Naive B cell (primary cell): Measurements from ENCODE around the gene GNAQ. TPM values are rescaled to one million over a fixed set of nuclear protein-coding genes. Genes with fewer than 3 reads are reported as not detected.

Experiments
- ATAC-seq, 2 donors: fragments of 150-1000 bp; cut with Tn5 transposase; 2 replicates each; pipeline ENCODE4 v1.10.0; 2021; ENCODE audit warnings: low read depth in 2 of 2, mild to moderate bottlenecking in 2 of 2, moderate library complexity in 2 of 2
- DNase-seq: peaks from one replicate; pipeline ENCODE4 v3.0.0; 2022
- H3K27ac Mint-ChIP-seq, 6 donors: one replicate each; pipeline ENCODE4 v1.8.0; 2020 to 2022; ENCODE audit warnings: mild to moderate bottlenecking in 6 of 6, mixed read lengths in 6 of 6, moderate library complexity in 5 of 6, inconsistent platforms in 2 of 6
- H3K27me3 Mint-ChIP-seq, 3 donors: one replicate each; pipeline ENCODE4 v1.8.0; 2021 to 2022; ENCODE audit warnings: mixed read lengths in 3 of 3, mild to moderate bottlenecking in 1 of 3
- H3K36me3 Mint-ChIP-seq, 2 donors: one replicate each; pipeline ENCODE4 v1.8.0; 2020 to 2022; ENCODE audit warnings: mixed read lengths in 2 of 2, inconsistent platforms in 1 of 2, mild to moderate bottlenecking in 1 of 2
- H3K4me1 Mint-ChIP-seq, 3 donors: one replicate each; pipeline ENCODE4 v1.8.0; 2020 to 2022; ENCODE audit warnings: mixed read lengths in 3 of 3, inconsistent platforms in 1 of 3, mild to moderate bottlenecking in 1 of 3, moderate library complexity in 1 of 3
- H3K4me3 Mint-ChIP-seq, 8 donors: one replicate each; pipeline ENCODE4 v1.8.0; 2020 to 2022; ENCODE audit warnings: mild to moderate bottlenecking in 8 of 8, mixed read lengths in 8 of 8, moderate library complexity in 8 of 8, inconsistent platforms in 2 of 8
- H3K9me3 Mint-ChIP-seq, 7 donors: one replicate each; pipeline ENCODE4 v1.8.0; 2020 to 2022; ENCODE audit warnings: mixed read lengths in 7 of 7, mild to moderate bottlenecking in 5 of 7, inconsistent platforms in 2 of 7, moderate library complexity in 1 of 7
- polyA plus RNA-seq, 6 donors: library from polyadenylated mRNA; unstranded; fragments of 300-500 nt; fragmentation: Illumina TruSeq; gene quantifications; one replicate each; pipeline ENCODE4 v1.2.3, GENCODE V29; 2021; ENCODE audit warnings: low read depth in 6 of 6

GNAQ gene
- polyA plus RNA-seq, 6 donors from 2014 or later = 0.04 to 0.44 (median 0.23) TPM; not detected in 1

DNA sequence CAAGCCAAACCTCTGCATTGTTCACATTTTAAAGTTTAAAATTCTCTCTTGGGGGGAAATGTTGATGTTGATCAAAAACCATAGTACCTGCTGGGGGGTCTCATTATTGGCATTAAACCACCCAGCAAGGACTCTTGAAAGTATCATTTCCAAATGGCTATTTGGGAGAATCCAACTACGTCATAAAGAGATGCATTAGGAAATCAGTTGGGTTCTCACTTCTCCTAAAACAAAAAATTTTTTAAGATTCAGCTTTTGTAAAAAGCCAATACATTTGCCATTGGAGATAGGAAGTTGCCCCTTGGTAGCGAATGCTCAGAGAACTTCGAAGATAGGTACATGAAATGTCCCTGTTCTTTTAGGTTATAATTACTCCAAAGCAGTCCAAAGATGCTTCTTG is 96.4 kb downstream of the GNAQ start:
- Mint-ChIP-seq H3K9me3 (peaks cover 0 to 4% (median 0%) of the 10 kb centered on the region in 7 donors), H3K36me3 (no peaks in the 10 kb centered on the region), H3K27ac (no peak overlapping the region), H3K27me3 (peaks cover 16 to 25% (median 21%) of the 10 kb centered on the region in 3 donors), H3K4me1 (peaks cover 8 to 22% (median 19%) of the 10 kb centered on the region in 3 donors), H3K4me3 (no peak overlapping the region)
- no peak for ATAC-seq
- DNase-seq = no peak

DNA sequence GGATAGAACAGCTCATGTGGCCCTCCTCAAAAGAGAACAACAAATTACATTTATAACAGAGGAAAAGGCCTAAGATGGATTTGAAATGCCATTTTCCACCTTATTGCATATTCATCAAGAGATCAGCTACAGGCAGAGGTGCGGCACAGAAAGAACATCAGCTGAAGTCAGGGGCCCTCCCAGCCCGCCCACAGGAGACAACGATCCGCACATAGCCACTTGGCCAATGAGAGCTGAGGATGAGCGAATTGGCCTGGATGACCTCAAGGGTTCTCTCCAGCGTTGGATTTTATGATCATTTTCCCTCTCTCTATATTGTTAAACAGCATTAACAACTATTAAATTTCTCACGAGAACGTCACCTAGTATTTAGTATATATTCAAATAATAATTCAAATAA is 97.6 kb downstream of the GNAQ start:
- peaks cover 0 to 4% (median 0%) of the 10 kb centered on the region in 7 donors for H3K9me3 Mint-ChIP-seq
- H3K27me3 Mint-ChIP-seq = peaks cover 20 to 25% (median 21%) of the 10 kb centered on the region in 3 donors
- H3K4me1 Mint-ChIP-seq = peaks cover 8 to 22% (median 19%) of the 10 kb centered on the region in 3 donors
- no peaks in the 10 kb centered on the region for H3K36me3 Mint-ChIP-seq
- ATAC-seq (no peak), DNase-seq (no peak)
- H3K27ac Mint-ChIP-seq = no peak overlapping the region
- H3K4me3 Mint-ChIP-seq = no peak overlapping the region

DNA sequence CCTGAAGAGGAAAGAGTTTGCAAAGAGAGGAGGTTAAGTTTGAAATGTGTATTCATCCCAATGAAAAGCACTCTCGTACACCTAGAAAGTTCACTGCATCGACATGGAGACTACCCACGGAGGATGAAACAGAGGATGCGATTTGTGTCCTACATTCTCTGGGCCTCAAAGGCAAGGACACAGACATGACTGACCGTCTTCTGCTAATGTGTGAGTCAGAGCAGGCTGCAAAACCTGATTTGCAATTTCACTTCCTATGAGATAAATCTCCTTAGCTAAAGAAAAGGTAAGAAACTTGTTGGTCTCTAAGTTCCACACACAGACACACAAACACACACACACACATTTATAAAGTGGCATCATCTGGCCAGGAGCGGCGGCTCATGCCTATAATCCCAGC is 98.6 kb downstream of the GNAQ start:
- ATAC-seq = no peak
- peaks cover 0 to 4% (median 0%) of the 10 kb centered on the region in 7 donors for H3K9me3 Mint-ChIP-seq
- DNase-seq = no peak
- H3K27ac Mint-ChIP-seq = no peak overlapping the region
- H3K27me3 Mint-ChIP-seq = peaks cover 10 to 17% (median 16%) of the 10 kb centered on the region in 3 donors
- H3K4me1 Mint-ChIP-seq = peaks cover 8 to 22% (median 19%) of the 10 kb centered on the region in 3 donors
- no peaks in the 10 kb centered on the region for H3K36me3 Mint-ChIP-seq
- no peak overlapping the region for H3K4me3 Mint-ChIP-seq

DNA sequence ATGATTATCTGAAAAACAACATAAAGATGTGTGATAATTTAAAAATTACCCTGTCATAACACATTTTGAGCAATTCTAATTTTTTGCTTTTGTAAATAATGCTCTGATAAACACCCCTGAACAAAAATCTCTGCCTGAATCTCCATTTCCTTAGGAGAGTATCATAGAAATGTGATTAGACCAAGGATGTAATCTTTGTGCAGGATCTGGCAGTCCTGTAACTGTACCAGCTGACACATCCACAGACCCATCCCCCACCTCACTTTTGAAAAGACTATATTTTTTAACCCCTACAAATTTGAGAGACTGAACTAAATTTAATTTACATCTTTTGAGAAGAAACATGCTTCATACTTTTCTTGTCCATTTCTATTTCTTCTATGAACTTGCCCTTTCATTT is 101.7 kb downstream of the GNAQ start:
- Mint-ChIP-seq H3K9me3 (peaks cover 0 to 3% (median 0%) of the 10 kb centered on the region in 7 donors), H3K27ac (no peak overlapping the region), H3K27me3 (peaks cover 12 to 20% (median 16%) of the 10 kb centered on the region in 3 donors), H3K4me3 (no peak overlapping the region), H3K4me1 (peaks cover 0 to 7% (median 3%) of the 10 kb centered on the region in 3 donors), H3K36me3 (no peaks in the 10 kb centered on the region)
- DNase-seq (no peak), ATAC-seq (no peak)

DNA sequence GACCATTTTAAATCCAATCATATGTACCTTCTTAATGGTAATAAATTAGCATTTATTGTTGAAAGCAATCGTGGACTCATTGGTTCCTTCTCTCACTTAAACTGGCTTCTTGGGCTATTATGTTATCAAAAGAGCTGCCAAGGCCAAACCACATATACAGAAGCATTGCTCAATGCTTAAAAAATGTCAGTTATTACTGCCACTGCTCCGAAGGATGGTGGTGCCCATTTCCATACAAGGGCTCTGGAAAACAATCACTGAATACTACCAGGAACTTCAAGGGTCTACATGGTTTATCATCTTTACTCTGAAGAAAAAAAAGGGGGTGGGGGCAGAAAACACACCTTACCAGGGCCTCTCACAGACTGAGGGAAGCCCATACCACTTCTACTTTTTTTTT is 104.3 kb downstream of the GNAQ start:
- Mint-ChIP-seq H3K4me1 (no peaks in the 10 kb centered on the region), H3K36me3 (no peaks in the 10 kb centered on the region), H3K27ac (no peak overlapping the region), H3K27me3 (peaks cover 7 to 15% (median 9%) of the 10 kb centered on the region in 3 donors), H3K9me3 (no peaks in the 10 kb centered on the region), H3K4me3 (no peak overlapping the region)
- ATAC-seq (no peak), DNase-seq (no peak)

DNA sequence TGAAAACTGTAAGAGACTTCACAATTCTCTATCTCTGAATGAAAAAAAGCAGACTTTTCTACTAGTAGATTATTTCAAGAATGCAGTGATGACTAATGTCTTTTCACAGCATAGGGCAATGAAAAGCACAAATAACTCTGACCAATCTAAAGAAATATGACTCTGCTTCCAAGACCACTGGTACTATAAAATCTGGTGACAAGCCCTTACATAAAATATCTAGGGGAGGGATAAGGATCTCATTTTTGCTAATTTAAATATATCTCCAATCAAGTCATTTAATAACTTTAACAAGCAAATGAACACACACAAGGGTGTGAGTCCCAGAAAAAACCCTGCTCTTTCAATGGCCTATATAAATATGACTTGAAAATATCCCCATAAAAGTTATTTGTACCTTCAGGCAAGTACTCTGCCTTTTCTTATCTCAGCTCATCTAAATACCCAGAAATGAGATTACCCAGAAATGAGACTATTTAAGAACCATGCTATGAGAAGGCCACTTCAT is 105.2 kb downstream of the GNAQ start:
- H3K9me3 Mint-ChIP-seq = no peaks in the 10 kb centered on the region
- H3K36me3 Mint-ChIP-seq = no peaks in the 10 kb centered on the region
- no peaks in the 10 kb centered on the region for H3K4me1 Mint-ChIP-seq
- DNase-seq (no peak), ATAC-seq (no peak)
- H3K27ac Mint-ChIP-seq = no peak overlapping the region
- H3K4me3 Mint-ChIP-seq = no peak overlapping the region
- peaks cover 3 to 12% (median 9%) of the 10 kb centered on the region in 3 donors for H3K27me3 Mint-ChIP-seq

DNA sequence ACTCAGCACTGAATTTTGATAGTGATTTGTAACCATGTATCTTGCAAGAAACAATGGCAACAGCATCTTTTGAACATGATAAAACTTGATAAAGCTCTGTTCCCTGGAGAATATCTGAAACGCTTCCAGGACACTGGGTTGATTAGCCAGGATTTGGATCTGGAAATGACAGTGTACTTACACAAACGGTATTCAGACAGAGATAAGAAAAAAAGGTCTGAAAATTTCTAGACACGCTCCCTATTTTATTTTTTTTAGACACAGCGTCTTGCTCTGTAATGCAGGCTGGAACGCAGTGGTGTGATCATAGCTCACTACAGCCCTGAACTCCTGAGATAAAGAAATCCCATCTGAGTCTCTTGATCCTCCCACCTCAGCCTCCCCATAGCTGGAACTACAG is 109.0 kb downstream of the GNAQ start:
- Mint-ChIP-seq H3K4me1 (no peaks in the 10 kb centered on the region), H3K36me3 (no peaks in the 10 kb centered on the region), H3K9me3 (no peaks in the 10 kb centered on the region), H3K4me3 (no peak overlapping the region), H3K27me3 (peaks cover 0 to 17% (median 0%) of the 10 kb centered on the region in 3 donors), H3K27ac (no peak overlapping the region)
- no peak for ATAC-seq
- DNase-seq = no peak

DNA sequence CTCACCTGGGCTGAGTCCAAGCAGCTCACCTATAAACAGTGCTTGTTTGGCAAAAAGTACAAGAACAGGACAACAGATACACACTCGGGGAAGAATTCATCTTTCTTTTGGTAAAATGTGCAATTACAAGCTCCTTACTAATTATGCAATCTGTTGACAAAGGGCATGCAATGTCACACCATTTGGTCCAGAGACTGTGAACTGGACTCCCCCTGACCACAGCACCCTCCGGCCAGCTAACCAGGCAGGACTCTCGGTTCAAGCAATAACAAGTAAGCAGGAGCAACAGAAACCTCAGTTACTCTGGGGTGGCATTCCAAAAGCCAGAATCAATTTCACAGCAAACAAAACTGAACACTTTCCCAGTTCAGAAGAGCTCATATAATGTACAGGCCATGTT is 113.8 kb downstream of the GNAQ start:
- DNase-seq = no peak
- no peak for ATAC-seq
- Mint-ChIP-seq H3K27me3 (peaks cover 0 to 8% (median 0%) of the 10 kb centered on the region in 3 donors), H3K36me3 (no peaks in the 10 kb centered on the region), H3K4me1 (peaks cover 0 to 11% (median 7%) of the 10 kb centered on the region in 3 donors), H3K27ac (no peak overlapping the region), H3K4me3 (no peak overlapping the region), H3K9me3 (no peaks in the 10 kb centered on the region)

DNA sequence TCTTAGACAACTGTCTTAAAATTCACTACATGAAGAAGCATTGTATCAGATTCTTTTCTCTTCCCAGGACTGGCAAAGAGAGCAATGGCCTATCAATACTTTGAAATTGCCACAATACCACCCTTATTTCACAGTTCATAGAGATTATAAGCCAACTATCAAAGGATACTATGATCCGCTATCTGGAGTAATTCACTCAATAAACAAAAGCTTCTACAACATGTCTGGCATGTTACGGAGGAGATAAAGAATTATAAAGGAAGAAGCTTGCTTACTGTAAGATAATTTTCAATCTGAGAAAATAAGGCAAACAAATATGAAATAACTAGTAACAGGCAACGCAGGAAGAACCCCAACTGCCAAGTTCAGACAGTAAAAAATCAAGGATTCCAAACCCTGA is 114.8 kb downstream of the GNAQ start:
- Mint-ChIP-seq H3K9me3 (no peaks in the 10 kb centered on the region), H3K4me1 (peaks cover 0 to 11% (median 7%) of the 10 kb centered on the region in 3 donors), H3K27ac (no peak overlapping the region), H3K36me3 (no peaks in the 10 kb centered on the region), H3K4me3 (no peak overlapping the region), H3K27me3 (peaks cover 0 to 8% (median 0%) of the 10 kb centered on the region in 3 donors)
- no peak for ATAC-seq
- no peak for DNase-seq

DNA sequence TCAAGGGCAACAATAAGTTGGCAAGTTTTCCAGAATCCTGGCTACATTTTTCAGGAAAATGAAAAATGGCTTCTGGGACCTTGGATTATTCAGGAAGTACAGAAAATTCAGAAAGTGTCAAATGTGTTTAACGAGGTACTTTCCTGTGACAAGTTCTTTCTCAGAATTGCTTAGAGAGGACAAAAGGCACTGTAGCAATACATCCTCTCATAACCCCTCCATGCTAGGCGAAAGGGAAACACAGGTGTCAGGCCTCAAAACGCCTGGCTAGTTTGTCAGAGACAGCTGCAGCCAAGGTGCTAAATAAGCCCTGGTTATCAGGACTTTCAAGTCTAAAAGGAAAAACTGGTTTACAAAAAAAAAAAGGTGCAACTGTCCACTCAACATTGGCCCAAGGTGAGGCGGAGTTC is 115.2 kb downstream of the GNAQ start:
- H3K9me3 Mint-ChIP-seq = no peaks in the 10 kb centered on the region
- DNase-seq = no peak
- no peak overlapping the region for H3K4me3 Mint-ChIP-seq
- H3K27me3 Mint-ChIP-seq = peaks cover 0 to 8% (median 0%) of the 10 kb centered on the region in 3 donors
- H3K27ac Mint-ChIP-seq = peak overlapping the region in 1 of 6 donors; percentile 11
- no peaks in the 10 kb centered on the region for H3K36me3 Mint-ChIP-seq
- peaks cover 0 to 11% (median 7%) of the 10 kb centered on the region in 3 donors for H3K4me1 Mint-ChIP-seq
- peak; percentile 27 to 50 for ATAC-seq

DNA sequence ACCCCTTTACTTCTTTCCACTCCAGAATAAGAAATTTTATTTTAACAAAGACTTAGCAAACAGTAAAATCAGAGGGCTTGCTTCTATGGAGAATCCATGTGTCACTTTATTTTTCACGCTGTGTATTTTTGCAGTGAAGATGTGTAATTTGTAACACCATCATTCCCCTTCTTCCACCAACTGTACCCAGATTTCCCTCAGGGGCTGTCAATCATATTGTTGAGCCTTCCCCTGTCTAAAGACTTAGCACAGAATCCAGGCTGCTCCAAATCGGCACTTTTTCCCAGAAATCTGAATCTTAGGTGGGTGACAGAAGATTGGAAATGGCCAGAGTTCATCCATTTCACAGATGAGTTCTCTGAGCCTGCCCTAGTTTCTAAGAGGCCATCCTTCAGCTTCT is 115.9 kb downstream of the GNAQ start:
- H3K36me3 Mint-ChIP-seq = no peaks in the 10 kb centered on the region
- no peak overlapping the region for H3K27ac Mint-ChIP-seq
- H3K4me1 Mint-ChIP-seq = peaks cover 0 to 11% (median 7%) of the 10 kb centered on the region in 3 donors
- H3K27me3 Mint-ChIP-seq = peaks cover 0 to 8% (median 0%) of the 10 kb centered on the region in 3 donors
- DNase-seq = no peak
- no peaks in the 10 kb centered on the region for H3K9me3 Mint-ChIP-seq
- ATAC-seq = no peak
- H3K4me3 Mint-ChIP-seq = no peak overlapping the region

DNA sequence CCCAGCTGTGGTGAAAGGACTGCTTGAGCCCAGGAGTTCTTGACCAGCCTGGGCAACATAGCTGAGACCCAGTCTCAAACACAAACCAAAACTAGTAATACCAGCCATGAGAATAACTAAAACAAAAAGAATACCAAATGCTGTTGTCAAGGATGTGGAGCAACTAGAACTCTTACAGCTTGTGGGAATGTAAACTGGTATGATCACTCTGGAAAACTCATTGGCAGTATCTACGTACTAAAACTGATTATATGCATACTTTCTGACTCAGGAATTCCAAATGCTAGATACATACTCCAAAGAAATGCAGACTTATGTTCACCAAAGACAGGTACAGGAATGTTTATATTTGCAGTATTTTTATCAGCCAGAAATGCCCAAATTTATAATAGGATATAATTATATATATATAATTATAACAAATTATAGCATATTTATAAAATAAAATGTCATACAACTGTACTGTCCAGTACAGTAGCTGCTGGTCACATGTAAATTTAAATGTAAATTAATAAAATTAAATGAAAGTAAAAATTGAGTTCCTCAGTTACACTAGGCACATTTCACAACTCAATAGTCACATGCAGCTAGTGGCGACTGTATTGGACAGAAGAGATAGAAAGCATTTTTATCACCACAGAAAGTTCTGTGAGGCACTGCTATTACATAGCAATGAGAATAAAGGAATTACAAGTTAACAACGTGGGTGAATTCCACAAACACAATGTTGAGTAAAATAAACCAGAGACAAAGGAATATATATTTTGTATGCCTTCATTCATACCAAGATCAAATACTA is 118.5 kb downstream of the GNAQ start:
- no peak for DNase-seq
- H3K27me3 Mint-ChIP-seq = peaks cover 6 to 12% (median 9%) of the 10 kb centered on the region in 3 donors
- ATAC-seq = no peak
- H3K9me3 Mint-ChIP-seq = no peaks in the 10 kb centered on the region
- no peak overlapping the region for H3K27ac Mint-ChIP-seq
- peaks cover 0 to 24% (median 7%) of the 10 kb centered on the region in 3 donors for H3K4me1 Mint-ChIP-seq
- no peak overlapping the region for H3K4me3 Mint-ChIP-seq
- H3K36me3 Mint-ChIP-seq = no peaks in the 10 kb centered on the region

DNA sequence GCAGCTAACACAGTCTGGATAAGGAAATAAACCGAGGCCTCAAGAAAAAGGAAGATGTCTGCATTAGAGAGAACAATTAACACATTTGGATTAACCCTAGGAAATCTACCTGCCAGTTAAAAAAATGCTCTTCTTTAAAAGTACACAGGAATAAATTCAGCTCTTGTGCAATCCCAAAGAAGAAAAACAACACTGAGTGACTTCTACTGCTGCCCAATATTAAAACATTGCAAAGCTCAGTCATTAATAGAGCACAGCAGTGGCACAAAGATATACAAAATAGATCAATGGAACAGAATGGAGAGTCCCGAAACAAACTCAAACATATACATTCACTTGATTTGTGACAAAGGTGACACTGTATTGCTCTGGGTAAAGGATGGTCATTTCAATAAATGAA is 119.7 kb downstream of the GNAQ start:
- no peaks in the 10 kb centered on the region for H3K9me3 Mint-ChIP-seq
- ATAC-seq (no peak), DNase-seq (no peak)
- peaks cover 8 to 14% (median 11%) of the 10 kb centered on the region in 3 donors for H3K27me3 Mint-ChIP-seq
- H3K4me1 Mint-ChIP-seq = peaks cover 0 to 22% (median 7%) of the 10 kb centered on the region in 3 donors
- no peaks in the 10 kb centered on the region for H3K36me3 Mint-ChIP-seq
- H3K4me3 Mint-ChIP-seq = no peak overlapping the region
- H3K27ac Mint-ChIP-seq = no peak overlapping the region

DNA sequence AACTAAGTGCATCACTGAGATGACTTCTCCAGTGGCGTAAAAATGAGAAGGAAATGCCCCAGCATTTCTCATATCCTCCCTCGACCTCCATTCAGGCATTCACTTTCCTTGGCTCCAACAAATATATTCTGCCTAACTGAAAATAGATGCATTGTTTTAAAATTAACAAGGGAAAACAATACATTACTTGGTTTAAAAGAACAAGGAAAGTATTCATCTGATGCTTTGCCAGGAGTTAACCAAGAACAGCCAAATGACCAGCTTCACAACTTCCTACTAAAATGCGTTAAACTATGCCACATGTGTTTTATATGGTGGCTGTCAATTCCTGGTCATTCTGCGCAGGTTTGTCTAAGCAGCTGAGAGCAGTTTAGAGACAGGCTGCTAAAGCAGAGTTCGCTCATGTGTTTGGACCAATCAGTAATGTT is 121.4 kb downstream of the GNAQ start:
- Mint-ChIP-seq H3K9me3 (no peaks in the 10 kb centered on the region), H3K27ac (no peak overlapping the region), H3K4me1 (peaks cover 0 to 13% (median 0%) of the 10 kb centered on the region in 3 donors), H3K36me3 (no peaks in the 10 kb centered on the region), H3K27me3 (peaks cover 8 to 14% (median 11%) of the 10 kb centered on the region in 3 donors), H3K4me3 (no peak overlapping the region)
- no peak for DNase-seq
- no peak for ATAC-seq
